Parathyroid adenoma (tissue), 2 donors: Measurements from ENCODE around the gene TWIST2.

Source experiments
- H2AFZ ChIP-seq: fragments of 300-600 bp; sonication (generic); one replicate; pipeline ENCODE4 v1.7.0; 2017; ENCODE audit warnings: antibody characterized with exemption, mild to moderate bottlenecking
- H3K27ac ChIP-seq: fragments of 300-600 bp; sonication (generic); one replicate; pipeline ENCODE4 v1.7.0; 2017
- H3K27me3 ChIP-seq: fragments of 300-600 bp; sonication (generic); one replicate; pipeline ENCODE4 v1.7.0; 2017; ENCODE audit warnings: low read length; ENCODE audit not compliant: control insufficient read depth, insufficient read depth
- H3K36me3 ChIP-seq: fragments of 300-600 bp; sonication (generic); one replicate; pipeline ENCODE4 v1.7.0; 2017; ENCODE audit warnings: low read length; ENCODE audit not compliant: control insufficient read depth, insufficient read depth
- H3K4me1 ChIP-seq: fragments of 300-600 bp; sonication (generic); one replicate; pipeline ENCODE4 v1.7.0; 2017; ENCODE audit warnings: control low read depth
- H3K4me2 ChIP-seq: fragments of 300-600 bp; sonication (generic); one replicate; pipeline ENCODE4 v1.7.0; 2017; ENCODE audit warnings: low read length
- H3K4me3 ChIP-seq: fragments of 300-600 bp; sonication (generic); one replicate; pipeline ENCODE4 v1.7.0; 2017; ENCODE audit warnings: low read depth, low read length
- H3K79me2 ChIP-seq: fragments of 300-600 bp; sonication (generic); one replicate; pipeline ENCODE4 v1.7.0; 2017; ENCODE audit warnings: control low read depth
- H3K9ac ChIP-seq: fragments of 300-600 bp; sonication (generic); one replicate; pipeline ENCODE4 v1.7.0; 2017; ENCODE audit warnings: mild to moderate bottlenecking
- H3K9me3 ChIP-seq: fragments of 300-600 bp; sonication (generic); one replicate; pipeline ENCODE4 v1.7.0; 2017; ENCODE audit warnings: low read length; ENCODE audit not compliant: control insufficient read depth
- CTCF ChIP-seq: fragments of 300-600 bp; sonication (generic); IDR thresholded peaks from one replicate; pipeline ENCODE4 v1.7.0; 2017; ENCODE audit warnings: antibody characterized with exemption, mild to moderate bottlenecking
- donor health status: primary hyperparathyroidism.

The TWIST2 gene

GRCh38 chr2:238939521-238940403, 91.9 kb downstream of the TWIST2 start:
- Histone ChIP-seq H3K79me2 (no peaks in the 10 kb centered on the region), H3K27ac (no peak overlapping the region), H2AFZ (no peak overlapping the region), H3K9ac (no peak overlapping the region), H3K27me3 (no peaks in the 10 kb centered on the region), H3K4me2 (no peak overlapping the region), H3K9me3 (no peaks in the 10 kb centered on the region), H3K36me3 (no peaks in the 10 kb centered on the region), H3K4me1 (no peaks in the 10 kb centered on the region), H3K4me3 (no peak overlapping the region)
- no peak for TF ChIP-seq CTCF

GRCh38 chr2:238940806-238941205, 92.9 kb downstream of the TWIST2 start:
- Histone ChIP-seq H2AFZ (no peak overlapping the region), H3K79me2 (no peaks in the 10 kb centered on the region), H3K27me3 (no peaks in the 10 kb centered on the region), H3K4me1 (no peaks in the 10 kb centered on the region), H3K4me2 (no peak overlapping the region), H3K4me3 (no peak overlapping the region), H3K9ac (no peak overlapping the region), H3K36me3 (no peaks in the 10 kb centered on the region), H3K9me3 (no peaks in the 10 kb centered on the region), H3K27ac (no peak overlapping the region)
- TF ChIP-seq CTCF, result no peak

GRCh38 chr2:238941262-238941792, 93.4 kb downstream of the TWIST2 start:
- Histone ChIP-seq H3K9me3 (no peaks in the 10 kb centered on the region), H3K36me3 (no peaks in the 10 kb centered on the region), H2AFZ (no peak overlapping the region), H3K9ac (no peak overlapping the region), H3K4me1 (no peaks in the 10 kb centered on the region), H3K27ac (no peak overlapping the region), H3K4me2 (no peak overlapping the region), H3K27me3 (no peaks in the 10 kb centered on the region), H3K4me3 (no peak overlapping the region), H3K79me2 (no peaks in the 10 kb centered on the region)
- no peak for TF ChIP-seq CTCF

- no peaks in the 10 kb centered on the region for H3K27me3 ChIP-seq
- no peak overlapping the region for H2AFZ ChIP-seq
- H3K4me2 ChIP-seq, result no peak overlapping the region
- no peak overlapping the region for H3K27ac ChIP-seq
- no peaks in the 10 kb centered on the region for H3K79me2 ChIP-seq
- no peak overlapping the region for H3K4me3 ChIP-seq
- TF ChIP-seq CTCF, result no peak
- H3K9me3 ChIP-seq, result no peaks in the 10 kb centered on the region
- no peaks in the 10 kb centered on the region for H3K4me1 ChIP-seq
- H3K9ac ChIP-seq, result no peak overlapping the region
- no peaks in the 10 kb centered on the region for H3K36me3 ChIP-seq
Observed at GRCh38 chr2:238942080-238942725, 94.3 kb downstream of the TWIST2 start.
